NCI-H82 treated with DMSO at 0.1 percent for 48 hours (cell line): ENCODE data around the gene SLC48A1.

Experiments used
- DNase-seq: peaks from one replicate; lab custom pipeline; 2025; ENCODE audit not compliant: unreplicated experiment; lab: John Stamatoyannopoulos, UW

Gene SLC48A1

GRCh38 chr12:47821346-47821706 is 48.3 kb downstream of the SLC48A1 start:
- DNase-seq, result no peak

DNA sequence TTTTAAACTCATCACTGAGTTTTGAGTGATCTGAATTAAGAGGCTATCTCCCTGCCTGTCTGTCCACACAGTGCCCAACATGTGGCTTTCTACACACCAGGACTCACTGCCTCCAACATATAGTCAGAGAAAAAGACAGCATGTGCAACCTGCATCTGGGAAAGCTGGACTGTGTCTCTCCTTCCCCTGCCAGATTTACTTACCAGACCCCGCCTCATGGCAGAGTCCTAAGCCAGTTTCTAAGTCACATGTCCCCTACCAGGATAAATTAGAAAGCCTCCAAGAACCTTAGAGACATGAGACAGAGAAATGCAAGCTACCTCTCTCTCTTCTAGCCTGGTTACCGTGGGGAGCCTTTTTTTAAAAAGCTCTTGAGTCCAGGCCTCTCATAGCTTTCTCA is 49.4 kb downstream of the SLC48A1 start:
- DNase-seq, result no peak

DNA sequence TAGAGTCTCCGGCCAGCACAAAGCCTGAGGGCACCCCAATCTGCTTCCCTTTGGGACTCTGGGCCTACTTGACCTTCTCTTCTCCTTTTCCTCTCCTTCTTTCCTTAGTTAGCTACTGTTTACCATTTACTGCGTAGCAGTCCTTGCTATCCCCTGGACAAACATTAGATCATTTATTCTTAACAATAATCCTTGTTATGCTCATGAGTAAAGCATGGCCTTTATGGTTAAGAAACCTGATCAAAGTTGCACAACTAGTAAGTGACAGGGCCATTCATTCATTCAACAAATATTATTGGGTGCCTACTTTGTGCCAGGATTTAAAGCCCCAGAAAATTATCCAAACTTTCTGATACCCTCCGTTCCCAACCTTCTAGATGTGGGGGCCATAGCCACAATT is 49.8 kb downstream of the SLC48A1 start:
- no peak for DNase-seq

DNA sequence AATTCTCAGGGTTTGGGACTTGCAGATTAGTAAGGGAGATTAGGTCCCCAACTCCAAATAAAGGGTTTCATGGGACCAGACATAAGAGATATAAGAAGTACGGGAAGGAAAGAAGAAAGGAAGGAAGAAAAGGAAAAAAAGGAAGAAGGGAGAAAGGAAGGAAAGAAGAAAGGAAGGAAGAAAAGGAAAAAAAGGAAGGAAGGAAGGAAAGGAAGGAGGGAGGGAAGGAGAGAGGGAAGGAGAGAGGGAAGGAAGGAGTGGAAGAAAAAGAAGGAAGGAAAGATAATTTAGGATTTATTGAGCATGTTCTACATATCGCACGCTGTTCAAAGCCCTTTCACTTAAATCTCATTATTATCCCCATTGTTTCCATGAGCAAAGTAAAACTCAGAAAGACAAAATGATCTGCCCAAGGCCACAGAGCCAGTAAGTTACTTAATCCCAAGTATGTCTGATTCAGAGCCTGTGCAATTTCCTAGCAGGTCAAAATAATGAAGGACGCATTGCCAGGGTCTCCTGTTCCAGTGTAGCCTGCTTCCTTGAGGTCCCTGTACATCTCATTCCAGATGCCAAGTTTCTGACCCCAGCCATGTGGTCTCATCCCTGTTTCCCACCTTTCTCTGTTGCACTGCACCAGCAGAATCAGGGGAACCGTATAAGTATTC is 50.5 kb downstream of the SLC48A1 start:
- no peak for DNase-seq

DNA sequence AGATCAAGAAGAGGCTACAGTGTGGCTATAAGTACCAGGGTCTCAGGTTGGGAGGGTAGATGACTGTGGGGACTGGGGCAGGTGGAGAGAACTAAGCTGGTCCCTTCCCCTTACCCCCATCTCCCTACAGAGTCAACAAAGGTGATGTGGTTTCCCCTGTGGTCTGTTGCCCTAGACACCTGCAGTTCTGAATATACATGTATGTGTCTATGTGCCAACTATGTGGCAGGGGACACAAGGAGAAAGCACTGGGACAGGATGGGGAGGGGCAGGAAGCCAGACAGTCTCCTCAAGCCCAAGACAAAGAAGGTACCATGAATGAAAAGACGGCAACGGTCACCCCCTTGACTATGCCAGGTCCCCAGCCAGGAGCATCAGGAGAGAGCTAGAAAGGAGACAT is 51.2 kb downstream of the SLC48A1 start:
- no peak for DNase-seq

- DNase-seq, result no peak
These were observed 51.6 kb downstream of the SLC48A1 start for GRCh38 chr12:47824635-47825034.

DNA sequence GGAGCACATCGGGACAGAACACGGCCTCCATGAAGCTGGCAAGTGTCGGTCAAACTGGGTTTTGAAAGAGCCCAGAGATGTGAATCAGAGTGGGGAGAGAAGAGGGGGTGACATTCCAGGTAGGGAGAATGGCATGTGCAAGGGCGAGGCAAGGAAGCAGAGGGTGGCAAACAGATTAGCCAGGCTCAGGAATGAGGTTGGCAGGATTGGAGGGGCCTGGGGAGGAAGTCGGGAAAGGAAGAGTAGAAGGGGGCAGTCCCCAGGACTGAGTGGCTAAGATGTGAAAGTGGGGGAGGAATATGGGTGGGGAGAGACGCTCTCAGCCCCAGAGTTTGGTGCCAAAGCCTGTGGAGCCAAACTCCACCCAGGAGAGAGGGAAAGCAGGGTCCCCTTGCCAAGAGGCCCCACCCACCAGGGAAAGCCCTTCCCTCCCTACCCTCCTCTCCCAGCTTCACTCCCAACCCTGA is 52.2 kb downstream of the SLC48A1 start:
- no peak for DNase-seq

- no peak for DNase-seq
These were observed 55.3 kb downstream of the SLC48A1 start for GRCh38 chr12:47828008-47828975.

GRCh38 chr12:47828976-47829482 is 56.0 kb downstream of the SLC48A1 start:
- DNase-seq, result no peak

- DNase-seq, result no peak
These were observed 56.5 kb downstream of the SLC48A1 start for GRCh38 chr12:47829584-47829983.
